Gastroesophageal sphincter (tissue), 4 donors: ENCODE measurements around the gene CEP250. TPM values are rescaled to one million over a fixed set of nuclear protein-coding genes. Genes with fewer than 3 reads are reported as not detected.

Experiments
- ATAC-seq: fragments of 150-250 bp; one replicate; pipeline ENCODE4 v1.9.1; 2016; ENCODE audit warnings: mild to moderate bottlenecking, moderate library complexity
- H3K27ac ChIP-seq, 4 donors: fragments of 200-600 bp; sonication (generic) in 3 of 4; 1 replicate in 3 of 4; 2 replicates in 1 of 4; pipeline ENCODE4 v1.5.1; 2016 to 2019
- H3K27me3 ChIP-seq: fragments of 200-600 bp; sonication (generic); one replicate; pipeline ENCODE4 v1.5.1; 2019
- H3K36me3 ChIP-seq, 2 donors: fragments of 200-600 bp; sonication (generic); one replicate each; pipeline ENCODE4 v1.5.1; 2019; ENCODE audit warnings: control low read depth in 1 of 2
- H3K4me1 ChIP-seq, 3 donors: fragments of 200-600 bp; sonication (generic); 1 replicate in 2 of 3; 2 replicates in 1 of 3; pipeline ENCODE4 v1.5.1; 2016 to 2019; ENCODE audit warnings: control low read depth in 2 of 3
- H3K4me3 ChIP-seq, 2 donors: fragments of 200-600 bp; sonication (generic); one replicate each; pipeline ENCODE4 v1.5.1; 2019; ENCODE audit warnings: mild to moderate bottlenecking in 1 of 2, moderate library complexity in 1 of 2
- H3K9me3 ChIP-seq, 3 donors: fragments of 200-600 bp; sonication (generic); one replicate each; pipeline ENCODE4 v1.5.1; 2017 to 2019; ENCODE audit warnings: control low read depth in 2 of 3
- EP300 ChIP-seq: sonication (generic); formaldehyde crosslinking; IDR thresholded peaks from one replicate; pipeline ENCODE4 v1.6.1; 2017; ENCODE audit warnings: antibody characterized with exemption, mild to moderate bottlenecking
- POLR2A ChIP-seq, 2 donors: fragments of 450-650 bp; IDR thresholded peaks; one replicate each; pipeline ENCODE4 v1.6.1; 2017; ENCODE audit warnings: antibody characterized with exemption in 2 of 2, mild to moderate bottlenecking in 2 of 2, moderate library complexity in 1 of 2
- POLR2AphosphoS5 ChIP-seq: sonication (generic); formaldehyde crosslinking; IDR thresholded peaks from one replicate; pipeline ENCODE4 v1.6.1; 2017; ENCODE audit warnings: antibody characterized with exemption
- WGBS, 2 donors: methylation state at CpG; one replicate each; pipeline ENCODE4 v1.1.5; 2018; ENCODE audit warnings: low coverage in 1 of 2; 5-methylcytosine and 5-hydroxymethylcytosine counted together
- total RNA-seq, 4 donors: library from RNA; depleted of rRNA; stranded (reverse); fragments of >200 nt; gene quantifications; one replicate each; pipeline ENCODE4 v1.1.0, GENCODE V29; 2016
- TF ChIP-seq, protein P1 (sequence below), 4 experiments: fragments of 200-600 bp in 2 of 4; fragments of 450-650 bp in 2 of 4; sonication (generic) in 1 of 4; IDR thresholded peaks; one replicate each; pipeline ENCODE4 v1.5.1; 2017 to 2019; ENCODE audit warnings: antibody characterized with exemption in 4 of 4, mild to moderate bottlenecking in 2 of 4, moderate library complexity in 2 of 4

The CEP250 gene
- total RNA-seq, 4 donors from 2014 or later = 22.6 to 37.9 (median 30.9) TPM

GRCh38 chr20:35434085-35435005, 21.1 kb upstream of the CEP250 start:
- 60 to 92% methylated on average over 2 to 5 of the region's 53 CpGs for WGBS, 2 donors
- TF ChIP-seq, protein P1, sequence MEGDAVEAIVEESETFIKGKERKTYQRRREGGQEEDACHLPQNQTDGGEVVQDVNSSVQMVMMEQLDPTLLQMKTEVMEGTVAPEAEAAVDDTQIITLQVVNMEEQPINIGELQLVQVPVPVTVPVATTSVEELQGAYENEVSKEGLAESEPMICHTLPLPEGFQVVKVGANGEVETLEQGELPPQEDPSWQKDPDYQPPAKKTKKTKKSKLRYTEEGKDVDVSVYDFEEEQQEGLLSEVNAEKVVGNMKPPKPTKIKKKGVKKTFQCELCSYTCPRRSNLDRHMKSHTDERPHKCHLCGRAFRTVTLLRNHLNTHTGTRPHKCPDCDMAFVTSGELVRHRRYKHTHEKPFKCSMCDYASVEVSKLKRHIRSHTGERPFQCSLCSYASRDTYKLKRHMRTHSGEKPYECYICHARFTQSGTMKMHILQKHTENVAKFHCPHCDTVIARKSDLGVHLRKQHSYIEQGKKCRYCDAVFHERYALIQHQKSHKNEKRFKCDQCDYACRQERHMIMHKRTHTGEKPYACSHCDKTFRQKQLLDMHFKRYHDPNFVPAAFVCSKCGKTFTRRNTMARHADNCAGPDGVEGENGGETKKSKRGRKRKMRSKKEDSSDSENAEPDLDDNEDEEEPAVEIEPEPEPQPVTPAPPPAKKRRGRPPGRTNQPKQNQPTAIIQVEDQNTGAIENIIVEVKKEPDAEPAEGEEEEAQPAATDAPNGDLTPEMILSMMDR (IDR thresholded peaks at IDR 0.05) = no peak
- TF ChIP-seq POLR2AphosphoS5 (no peak), POLR2A (IDR thresholded peaks at IDR 0.05) (no peak), EP300 (no peak)
- peaks cover 0 to 21% (median 0%) of the 10 kb centered on the region in 3 donors for H3K4me1 ChIP-seq
- peak; percentile 40 for ATAC-seq
- no peaks in the 10 kb centered on the region for H3K9me3 ChIP-seq
- no peaks in the 10 kb centered on the region for H3K36me3 ChIP-seq
- H3K4me3 ChIP-seq = no peak overlapping the region
- H3K27ac ChIP-seq = no peak overlapping the region
- H3K27me3 ChIP-seq = no peaks in the 10 kb centered on the region

- Histone ChIP-seq H3K36me3 (no peaks in the 10 kb centered on the region), H3K4me3 (no peak overlapping the region), H3K27ac (no peak overlapping the region), H3K4me1 (peaks cover 0 to 23% (median 0%) of the 10 kb centered on the region in 3 donors), H3K27me3 (no peaks in the 10 kb centered on the region), H3K9me3 (no peaks in the 10 kb centered on the region)
- TF ChIP-seq POLR2AphosphoS5 (no peak), POLR2A (IDR thresholded peaks at IDR 0.05) (no peak), EP300 (no peak)
- TF ChIP-seq, protein P1 (IDR thresholded peaks at IDR 0.05) = no peak
- ATAC-seq = no peak
- 100% methylated on average over 1 of the region's 4 CpGs; no CpG with 5 or more reads in 1 of the 2 donors for WGBS, 2 donors
These were observed 19.2 kb upstream of the CEP250 start for GRCh38 chr20:35436177-35436573.

DNA sequence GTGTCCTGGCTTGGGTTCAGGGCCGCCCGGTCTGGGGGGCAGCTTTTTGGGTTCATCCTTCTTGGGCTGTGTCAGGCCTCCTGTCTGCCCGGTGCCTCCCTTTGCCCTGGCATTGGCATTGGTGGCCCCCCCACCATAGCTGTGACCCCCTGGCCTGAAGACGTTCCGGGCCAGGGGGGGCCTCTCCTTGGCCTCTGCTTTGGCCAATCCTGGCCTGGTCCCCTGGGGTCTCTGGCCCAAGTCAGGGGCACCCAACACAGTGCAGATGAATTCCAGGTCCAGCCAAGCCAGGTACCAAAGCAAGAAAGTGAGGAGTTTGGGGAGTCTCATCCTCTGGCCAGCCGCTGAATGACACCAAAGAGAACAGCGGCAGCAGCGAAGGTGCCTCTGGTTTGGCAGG, 17.8 kb upstream of the CEP250 start:
- H3K9me3 ChIP-seq = no peaks in the 10 kb centered on the region
- no peaks in the 10 kb centered on the region for H3K36me3 ChIP-seq
- peak overlapping the region in 1 of 2 donors; percentile 20 for H3K4me3 ChIP-seq
- WGBS, 2 donors = 0 to 10% methylated on average over 2 to 3 of the region's 8 CpGs
- peak overlapping the region; percentile 21 to 80 (median 72) for H3K27ac ChIP-seq
- H3K4me1 ChIP-seq = peaks cover 0 to 23% (median 0%) of the 10 kb centered on the region in 3 donors
- no peak for ATAC-seq
- no peaks in the 10 kb centered on the region for H3K27me3 ChIP-seq
- TF ChIP-seq, protein P1 (IDR thresholded peaks at IDR 0.05) = no peak
- no peak for TF ChIP-seq POLR2A (IDR thresholded peaks at IDR 0.05)
- no peak for TF ChIP-seq EP300
- TF ChIP-seq POLR2AphosphoS5 = no peak

DNA sequence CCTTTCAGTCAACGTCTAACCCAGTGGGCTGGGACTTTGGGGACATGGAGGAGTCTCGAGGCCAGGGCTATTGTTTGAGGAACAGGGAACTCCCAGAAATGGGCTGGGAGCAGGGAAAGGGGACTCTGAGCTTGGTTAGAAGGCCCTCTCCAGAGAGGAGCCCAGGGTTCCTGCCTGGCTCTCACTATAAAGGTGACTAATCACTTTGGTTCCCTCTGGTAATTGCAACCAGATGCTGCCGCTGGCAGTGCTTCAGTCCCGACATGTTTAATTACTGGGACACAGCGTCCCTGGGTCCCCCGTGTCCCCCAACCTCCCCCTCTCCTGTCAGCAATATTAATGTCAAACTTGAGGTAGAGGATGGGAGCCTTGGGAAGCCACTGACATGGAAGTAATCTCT, 12.4 kb upstream of the CEP250 start:
- no peak overlapping the region for H3K27ac ChIP-seq
- peaks cover 0 to 25% (median 0%) of the 10 kb centered on the region in 3 donors for H3K4me1 ChIP-seq
- H3K36me3 ChIP-seq = no peaks in the 10 kb centered on the region
- TF ChIP-seq EP300 (no peak), POLR2AphosphoS5 (no peak), POLR2A (IDR thresholded peaks at IDR 0.05) (no peak)
- TF ChIP-seq, protein P1 (IDR thresholded peaks at IDR 0.05) = no peak
- no peaks in the 10 kb centered on the region for H3K9me3 ChIP-seq
- WGBS, 2 donors = 14 to 56% methylated on average over 1 to 3 of the region's 6 CpGs
- ATAC-seq = no peak
- H3K4me3 ChIP-seq = no peak overlapping the region
- peaks cover 5% of the 10 kb centered on the region for H3K27me3 ChIP-seq
